ENCODE measurements around the gene TRAPPC12.
"Not testable (repeated sequence)": the region's sequence is repeated elsewhere in the genome, so short reads cannot be mapped to it uniquely, and the experiment has no call there.

TRAPPC12 gene

GRCh38 chr2:3445891-3446290, 66.4 kb downstream of the TRAPPC12 start:
- no peak for DNase-seq (ENCODE audit: low read depth, low spot score)
- H3K4me3 ChIP-seq (ENCODE audit: low read depth, low read length), result no peak overlapping the region
- no peak for TF ChIP-seq CTCF (IDR thresholded peaks at IDR 0.05; ENCODE audit: low read depth, low read length)
- in situ Hi-C loops (cut with HindIII; ENCODE audit: low sequenced_read_pairs), result no loop called here

- no peak overlapping the region for H3K4me3 ChIP-seq (ENCODE audit: low read depth, low read length)
- in situ Hi-C loops (cut with HindIII; ENCODE audit: low sequenced_read_pairs), result no loop called here
- TF ChIP-seq CTCF (IDR thresholded peaks at IDR 0.05; ENCODE audit: low read depth, low read length), result no peak
- DNase-seq (ENCODE audit: low read depth, low spot score), result no peak
Measured at GRCh38 chr2:3446381-3446780, 66.9 kb downstream of the TRAPPC12 start.

- H3K4me3 ChIP-seq (ENCODE audit: low read depth, low read length); in situ Hi-C loops (cut with HindIII; ENCODE audit: low sequenced_read_pairs); DNase-seq (ENCODE audit: low read depth, low spot score): not testable (repeated sequence)
Measured at GRCh38 chr2:3447186-3447585, 67.7 kb downstream of the TRAPPC12 start.

GRCh38 chr2:3447789-3448317, 68.4 kb downstream of the TRAPPC12 start:
- TF ChIP-seq CTCF (IDR thresholded peaks at IDR 0.05; ENCODE audit: low read depth, low read length), result no peak
- no peak for DNase-seq (ENCODE audit: low read depth, low spot score)
- no peak overlapping the region for H3K4me3 ChIP-seq (ENCODE audit: low read depth, low read length)
- in situ Hi-C loops (cut with HindIII; ENCODE audit: low sequenced_read_pairs), result no loop called here

- in situ Hi-C loops (cut with HindIII; ENCODE audit: low sequenced_read_pairs); H3K4me3 ChIP-seq (ENCODE audit: low read depth, low read length); DNase-seq (ENCODE audit: low read depth, low spot score): not testable (repeated sequence)
Measured at GRCh38 chr2:3448441-3448911, 69.0 kb downstream of the TRAPPC12 start.

GRCh38 chr2:3449086-3449485, 69.6 kb downstream of the TRAPPC12 start:
- in situ Hi-C loops (cut with HindIII; ENCODE audit: low sequenced_read_pairs), result no loop called here
- DNase-seq (ENCODE audit: low read depth, low spot score), result peak; percentile 41
- H3K4me3 ChIP-seq (ENCODE audit: low read depth, low read length), result no peak overlapping the region

GRCh38 chr2:3449936-3450335, 70.4 kb downstream of the TRAPPC12 start:
- DNase-seq (ENCODE audit: low read depth, low spot score), result no peak
- H3K4me3 ChIP-seq (ENCODE audit: low read depth, low read length), result no peak overlapping the region
- in situ Hi-C loops (cut with HindIII; ENCODE audit: low sequenced_read_pairs), result no loop called here
- TF ChIP-seq CTCF (IDR thresholded peaks at IDR 0.05; ENCODE audit: low read depth, low read length), result no peak

More at GRCh38 chr2:3449086-3449485, 69.6 kb downstream of the TRAPPC12 start:
- TF ChIP-seq CTCF (IDR thresholded peaks at IDR 0.05; ENCODE audit: low read depth, low read length), result no peak

All from astrocyte of the spinal cord (primary cell).